Measurements from ENCODE around the gene NEDD8. TPM values are rescaled to one million over a fixed set of nuclear protein-coding genes. Genes with fewer than 3 reads are reported as not detected.

The NEDD8 gene
- total RNA-seq, 1 experiment from 2014 or later = 214 TPM

- no peak overlapping the region for H2BK12ac ChIP-seq (ENCODE audit: insufficient read length, low read depth, low read length)
- H4K5ac ChIP-seq (ENCODE audit: insufficient read length, low read depth, low read length) = no peak overlapping the region
- H2BK20ac ChIP-seq (ENCODE audit: low read depth, low read length, poor library complexity, severe bottlenecking) = no peak overlapping the region
- Mint-ChIP-seq H3K4me3 (no peak overlapping the region), H3K4me1 (no peaks in the 10 kb centered on the region; a peak in 2 of 4 replicates), H3K27ac (peak overlapping the region in 1 of 3 experiments; percentile 85; a peak in 1 of 7 replicates), H3K36me3 (ENCODE audit: insufficient read depth in 1 of 3, low read depth in 3 of 3) (no peaks in the 10 kb centered on the region), H3K27me3 (ENCODE audit: low read depth) (no peaks in the 10 kb centered on the region; the same call in 1 of the 2 replicates), H3K9me3 (no peaks in the 10 kb centered on the region)
- no peak overlapping the region for H3K23ac ChIP-seq (ENCODE audit: insufficient read length, low read depth, low read length)
- H4K91ac ChIP-seq (ENCODE audit: insufficient read length, low read depth, low read length) = no peak overlapping the region
- no peaks in the 10 kb centered on the region for H4K20me1 ChIP-seq (ENCODE audit: control insufficient read depth, insufficient read depth, insufficient read length)
- no peak for TF ChIP-seq CTCF (conservative IDR thresholded peaks at IDR 0.05)
- H3K27me3 ChIP-seq (ENCODE audit: insufficient read depth, low read length) = no peaks in the 10 kb centered on the region
- no peak overlapping the region for H3K14ac ChIP-seq (ENCODE audit: insufficient read depth, low read length)
- no peak overlapping the region for H2BK15ac ChIP-seq (ENCODE audit: low read depth, low read length)
- H3K4me2 ChIP-seq (ENCODE audit: insufficient read depth, insufficient read length, low read length) = no peak overlapping the region
- no peaks in the 10 kb centered on the region for H3K9me3 ChIP-seq (ENCODE audit: control insufficient read depth, low read depth, low read length)
- H3K18ac ChIP-seq (ENCODE audit: insufficient read length, low read depth, low read length) = no peak overlapping the region
- H3K4me1 ChIP-seq (ENCODE audit: insufficient read depth, low read length) = no peaks in the 10 kb centered on the region
- H3T11ph ChIP-seq (ENCODE audit: low read length) = no peak overlapping the region
- DNase-seq = no peak
- no peak overlapping the region for H3K56ac ChIP-seq (ENCODE audit: insufficient read length, low read depth, low read length)
- H4K8ac ChIP-seq (replicated peaks; ENCODE audit: insufficient read length, low read depth, low read length) = no peak overlapping the region
- no peaks in the 10 kb centered on the region for H3K23me2 ChIP-seq (ENCODE audit: insufficient read length, low read depth, low read length, poor library complexity, severe bottlenecking)
- no peak overlapping the region for H2AK5ac ChIP-seq (ENCODE audit: insufficient read length, low read length)
- no peak overlapping the region for H3K4ac ChIP-seq (ENCODE audit: low read depth, low read length)
- no peak overlapping the region for H3K27ac ChIP-seq (ENCODE audit: insufficient read length, low read depth, low read length)
- H2BK120ac ChIP-seq (ENCODE audit: low read depth, low read length, poor library complexity, severe bottlenecking) = no peak overlapping the region
- no peak overlapping the region for H2BK5ac ChIP-seq (ENCODE audit: insufficient read length, low read length)
- no peak overlapping the region for H3K9ac ChIP-seq (ENCODE audit: extremely low read depth, insufficient read length, low read length)
- H3K79me1 ChIP-seq (ENCODE audit: insufficient read depth, low read depth, low read length, poor library complexity, severe bottlenecking) = no peaks in the 10 kb centered on the region
- H2AFZ ChIP-seq (ENCODE audit: low read length) = no peak overlapping the region
- no peaks in the 10 kb centered on the region for H3K79me2 ChIP-seq (ENCODE audit: insufficient read depth, low read length)
- no CpG with 5 or more reads among the region's 16 CpGs for WGBS (ENCODE audit: extremely low coverage, insufficient read length, low lambda C conversion rate)
Measured at GRCh38 chr14:24259282-24260025, 27.3 kb upstream of the NEDD8 start.
